ENCODE results near the gene ALAS1. TPM values are rescaled to one million over a fixed set of nuclear protein-coding genes. Genes with fewer than 3 reads are reported as not detected.

ALAS1 gene
- total and polyA plus RNA-seq, 9 of the 15 experiments (the other 6 are each of a cell fraction or from before 2014, with no cell fraction given) = 21.4 to 49.5 (median 34.4) TPM

DNA sequence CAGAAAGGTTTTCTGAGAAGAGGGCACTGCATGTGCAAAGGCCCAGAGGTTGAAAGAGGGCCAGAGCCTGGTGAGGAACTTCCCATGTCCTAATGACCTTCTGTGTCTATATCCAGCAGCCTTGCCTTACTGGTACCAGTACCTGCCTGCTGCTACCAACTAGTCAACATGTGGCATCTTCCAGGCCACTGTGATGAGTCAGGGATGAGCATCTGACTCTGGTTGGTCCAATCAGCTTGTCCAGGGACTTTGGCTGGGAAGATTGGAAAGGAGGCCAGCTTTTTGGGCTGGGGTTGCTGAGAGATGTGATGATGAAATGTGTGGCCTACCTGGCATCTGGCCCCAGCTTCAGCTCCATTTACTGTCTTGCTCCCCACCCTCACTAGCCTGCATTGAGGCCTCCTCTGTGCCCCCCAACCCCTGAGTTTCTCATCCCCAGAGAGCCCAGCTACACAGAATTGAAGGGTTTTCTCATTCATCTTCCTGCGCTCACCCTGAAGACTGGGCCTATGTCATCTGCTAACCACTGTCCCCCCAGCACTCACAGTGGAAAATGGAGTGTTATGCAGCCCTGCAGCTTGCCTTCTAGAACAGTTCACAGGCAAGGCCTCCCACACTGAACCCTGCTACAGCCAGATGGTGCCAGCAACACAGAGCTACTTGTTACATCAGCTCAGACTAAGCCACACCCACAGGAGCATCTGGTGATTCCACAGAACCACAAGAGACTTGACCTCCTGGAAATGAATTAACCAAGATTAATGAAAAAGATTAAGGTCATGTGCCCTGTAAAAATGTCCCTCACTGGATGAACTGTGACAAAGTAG lies 42.3 kb downstream of the ALAS1 start:
- intact Hi-C loops (cut with micrococcal nuclease) = loop anchor here (1.0 kb wide), 1 partner anchor 38 kb away; the partner anchor contains the start of gene WDR82
- TF ChIP-seq ZBED1 (IDR thresholded peaks at IDR 0.05) = no peak
- TF ChIP-seq CGGBP1 (CRISPR knock-in tag; IDR thresholded peaks at IDR 0.05) = no peak
- 0 out of 2 replicates have a peak, but pooled peaks have one; percentile 19 for TF ChIP-seq LCOR (CRISPR knock-in tag; IDR thresholded peaks at IDR 0.05)
- no peak for TF ChIP-seq AFF1 (IDR thresholded peaks at IDR 0.05; ENCODE audit: low read depth in 1 of 2, partially characterized antibody in 2 of 2)
- TF ChIP-seq, protein P1, sequence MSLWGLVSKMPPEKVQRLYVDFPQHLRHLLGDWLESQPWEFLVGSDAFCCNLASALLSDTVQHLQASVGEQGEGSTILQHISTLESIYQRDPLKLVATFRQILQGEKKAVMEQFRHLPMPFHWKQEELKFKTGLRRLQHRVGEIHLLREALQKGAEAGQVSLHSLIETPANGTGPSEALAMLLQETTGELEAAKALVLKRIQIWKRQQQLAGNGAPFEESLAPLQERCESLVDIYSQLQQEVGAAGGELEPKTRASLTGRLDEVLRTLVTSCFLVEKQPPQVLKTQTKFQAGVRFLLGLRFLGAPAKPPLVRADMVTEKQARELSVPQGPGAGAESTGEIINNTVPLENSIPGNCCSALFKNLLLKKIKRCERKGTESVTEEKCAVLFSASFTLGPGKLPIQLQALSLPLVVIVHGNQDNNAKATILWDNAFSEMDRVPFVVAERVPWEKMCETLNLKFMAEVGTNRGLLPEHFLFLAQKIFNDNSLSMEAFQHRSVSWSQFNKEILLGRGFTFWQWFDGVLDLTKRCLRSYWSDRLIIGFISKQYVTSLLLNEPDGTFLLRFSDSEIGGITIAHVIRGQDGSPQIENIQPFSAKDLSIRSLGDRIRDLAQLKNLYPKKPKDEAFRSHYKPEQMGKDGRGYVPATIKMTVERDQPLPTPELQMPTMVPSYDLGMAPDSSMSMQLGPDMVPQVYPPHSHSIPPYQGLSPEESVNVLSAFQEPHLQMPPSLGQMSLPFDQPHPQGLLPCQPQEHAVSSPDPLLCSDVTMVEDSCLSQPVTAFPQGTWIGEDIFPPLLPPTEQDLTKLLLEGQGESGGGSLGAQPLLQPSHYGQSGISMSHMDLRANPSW (CRISPR knock-in tag; IDR thresholded peaks at IDR 0.05) = no peak
- no peak for TF ChIP-seq ZNF274 (IDR thresholded peaks at IDR 0.05; ENCODE audit: borderline replicate concordance, low read depth, low read length)
- no peak for TF ChIP-seq GABPB1 (CRISPR knock-in tag; IDR thresholded peaks at IDR 0.05)
- no peak for TF ChIP-seq TFAM (CRISPR knock-in tag; conservative IDR thresholded peaks at IDR 0.05)
- TF ChIP-seq CXXC5 (CRISPR knock-in tag; IDR thresholded peaks at IDR 0.05) = no peak
- no peak for TF ChIP-seq TSC22D4 (tag; IDR thresholded peaks at IDR 0.05)
- TF ChIP-seq HMGXB4 (CRISPR knock-in tag; IDR thresholded peaks at IDR 0.05) = no peak

More for the DNA sequence above, 42.3 kb downstream of the ALAS1 start:
- Histone ChIP-seq H3K79me2 (ENCODE audit: control insufficient read depth, insufficient read depth, low read length) (peaks cover 50% of the 10 kb centered on the region), H3K4me3 (peak overlapping the region; percentile 67), H3K4me1 (replicated peaks in 1 of 2; ENCODE audit: control insufficient read depth in 2 of 2, insufficient read depth in 2 of 2, low read length in 2 of 2) (peaks cover 40 to 43% of the 10 kb centered on the region in 2 experiments), H4K20me1 (replicated peaks; ENCODE audit: control insufficient read depth, insufficient read depth, low read length) (no peaks in the 10 kb centered on the region), H3K36me3 (ENCODE audit: control insufficient read depth, insufficient read depth, low read length) (peaks cover 3% of the 10 kb centered on the region; the same call in 1 of the 3 replicates), H3K9ac (ENCODE audit: insufficient read depth in 1 of 2, low read depth in 2 of 2, low read length in 2 of 2) (peak overlapping the region; percentile 77 to 96; a peak in 3 of 4 replicates), H3K9me1 (ENCODE audit: control insufficient read depth, insufficient read depth, low read length) (no peaks in the 10 kb centered on the region), H3K27ac (ENCODE audit: extremely low read depth, low read depth, low read length) (peak overlapping the region; percentile 80), H3K4me2 (ENCODE audit: insufficient read depth, low read length) (peak overlapping the region; percentile 98), H3K27me3 (ENCODE audit: control insufficient read depth in 2 of 2, insufficient read depth in 2 of 2, low read length in 2 of 2) (no peaks in the 10 kb centered on the region), H2AFZ (ENCODE audit: low read depth, low read length) (0 out of 2 replicates have a peak overlapping the region, but pooled peaks have one; percentile 2), H3K9me3 (replicated peaks; ENCODE audit: control insufficient read depth, insufficient read depth, low read depth, low read length) (no peaks in the 10 kb centered on the region)
- FAIRE-seq (peak; percentile 78), ATAC-seq (peak; percentile 78), DNase-seq (ENCODE audit: extremely low read depth in 1 of 4, low spot score in 3 of 4) (peak; percentile 33 to 78 (median 48))
- in situ Hi-C loops (cut with MboI) = no loop called here
- no TSS peak for BruUV-seq (replicated peaks)
- 100% methylated on average over 1 of the region's 1 CpG for WGBS (ENCODE audit: insufficient coverage, low coverage, missing lambda C conversion rate)
- ChIA-PET CTCF (ENCODE audit: low intra/inter-chr PET ratio) (interaction anchor here (0.5 kb wide), 1 partner anchor 145 kb away, joined by 3 read pairs; no protein-coding TSS in a partner anchor), POLR2A (interaction anchor here (0.6 to 1.4 kb wide), 10 partner anchors 8 to 60 kb away, joined by 3 to 10 read pairs (median 4); partner anchors contain the start of gene WDR82)

Measured in K562 (cell line).